Adrenal gland (tissue), 12 donors: ENCODE data around the gene CUEDC2. TPM values are rescaled to one million over a fixed set of nuclear protein-coding genes. Genes with fewer than 3 reads are reported as not detected.

Experiments
- DNase-seq, 7 donors: peaks; one replicate each; pipeline ENCODE4 v3.0.0-alpha.2; 2019 to 2020
- H3K27ac ChIP-seq, 5 donors: fragments of 200-600 bp; sonication (generic) in 4 of 5; 1 replicate in 3 of 5; 2 replicates in 2 of 5; pipeline versions ENCODE4 v1.5.1 to v1.8.0; 2016 to 2020; ENCODE audit warnings: mild to moderate bottlenecking in 1 of 5
- H3K27me3 ChIP-seq: fragments of 200-600 bp; 2 replicates; pipeline ENCODE4 v1.8.0; 2021
- H3K36me3 ChIP-seq, 2 donors: fragments of 200-600 bp; replicated peaks in 1 of 2; 1 replicate in 1 of 2; 2 replicates in 1 of 2; pipeline versions ENCODE4 v1.5.1 to v1.8.0; 2018 to 2022
- H3K4me1 ChIP-seq, 2 donors: fragments of 200-600 bp; replicated peaks in 1 of 2; 1 replicate in 1 of 2; 2 replicates in 1 of 2; pipeline versions ENCODE4 v1.5.1 to v1.8.0; 2018 to 2021
- H3K4me3 ChIP-seq, 4 donors: fragments of 200-600 bp; sonication (generic) in 3 of 4; one replicate each; pipeline ENCODE4 v1.5.1; 2016 to 2018
- H3K9me3 ChIP-seq, 3 donors: fragments of 200-600 bp; sonication (generic) in 1 of 3; replicated peaks in 1 of 3; 1 replicate in 2 of 3; 2 replicates in 1 of 3; pipeline versions ENCODE4 v1.5.1 to v1.8.0; 2016 to 2021
- POLR2A ChIP-seq, 2 donors: fragments of 450-650 bp; IDR thresholded peaks; one replicate each; pipeline ENCODE4 v1.6.1; 2017; ENCODE audit warnings: antibody characterized with exemption in 2 of 2, mild to moderate bottlenecking in 2 of 2, moderate library complexity in 1 of 2
- WGBS, 4 donors: extraction: QIAGEN DNeasy Blood & Tissue Kit in 2 of 4; methylation state at CpG; one replicate each; pipeline versions ENCODE4 v1.1.5 to v1.1.7; 2013 to 2017; 5-methylcytosine and 5-hydroxymethylcytosine counted together
- intact Hi-C, 2 donors: fragments of 100-400 bp; cut with DNase I; formaldehyde crosslinking; loops; one replicate each; pipeline versions ENCODE4 v1.14.1 to v1.15.0; 2022 to 2023
- polyA plus RNA-seq, 3 donors: library from polyadenylated mRNA; stranded (reverse); fragments of 200-250 nt in 2 of 3; fragments of 350-450 nt in 1 of 3; fragmentation: Illumina TruSeq in 1 of 3; extraction: RNeasy Lipid Tissue Mini Kit (QIAGEN cat#74804) in 1 of 3; gene quantifications; one replicate each; pipeline ENCODE4 v1.2.3, GENCODE V29; 2013 to 2014
- total RNA-seq, 9 donors: library from RNA; depleted of rRNA in 4 of 9; stranded (reverse); fragments of >200 nt in 4 of 9; fragments of 120-200 nt in 1 of 9; fragmentation: NEBNext Ultra II Directional in 1 of 9; extraction: Animal tissue kit (Norgen Biotek cat#: 25700) in 1 of 9; gene quantifications; one replicate each; pipeline versions ENCODE4 v1.1.0 to v1.2.4, GENCODE V29; 2013 to 2023
- TF ChIP-seq, protein P1 (sequence below), 6 experiments: fragments of 450-650 bp in 4 of 6; fragments of 200-600 bp in 2 of 6; sonication (generic) in 1 of 6; IDR thresholded peaks; 1 replicate in 5 of 6; 2 replicates in 1 of 6; pipeline versions ENCODE4 v1.5.1 to v1.8.0; 2016 to 2021; ENCODE audit warnings: antibody characterized with exemption in 6 of 6, mild to moderate bottlenecking in 2 of 6, moderate library complexity in 1 of 6
- donor health status: healthy with polysubstance abuse.
- donor health status: Bipolar disorder and iron deficiency.
- donor health status: DM: yes; HTN: yes; CAD: no.
- donor health status: DM: no; HTN: no; CAD: no.
- donor health status: DM: no; HTN: no; CAD: no.
- donor health status: DM: yes; HTN: yes; CAD: no.

CUEDC2 gene
- total and polyA plus RNA-seq, 12 donors = 70.2 to 115 (median 79.7) TPM

DNA sequence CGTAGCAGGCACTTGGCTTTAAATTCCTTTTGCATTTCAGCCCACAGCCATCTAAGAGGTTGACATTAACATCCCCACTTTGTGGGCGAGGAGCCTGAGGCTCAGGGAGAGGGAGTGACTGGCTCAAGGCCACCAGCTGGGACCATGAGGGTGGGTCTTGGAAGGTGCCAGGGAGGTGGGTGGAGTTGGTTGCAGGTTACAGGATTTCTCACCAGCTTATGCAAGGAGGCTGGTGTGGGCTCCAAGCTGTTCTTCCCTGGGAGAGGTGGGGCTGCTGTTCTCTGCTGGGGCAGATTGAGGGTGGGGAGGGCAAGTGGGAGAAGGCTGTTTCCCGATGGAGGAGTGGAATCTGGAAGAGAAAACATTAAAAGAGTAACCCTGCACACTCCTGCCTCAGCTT is 33.1 kb upstream of the CUEDC2 start:
- no peak overlapping the region for H3K27ac ChIP-seq
- intact Hi-C loops = no loop called here
- H3K27me3 ChIP-seq = no peaks in the 10 kb centered on the region
- H3K36me3 ChIP-seq = no peaks in the 10 kb centered on the region
- TF ChIP-seq, protein P1, sequence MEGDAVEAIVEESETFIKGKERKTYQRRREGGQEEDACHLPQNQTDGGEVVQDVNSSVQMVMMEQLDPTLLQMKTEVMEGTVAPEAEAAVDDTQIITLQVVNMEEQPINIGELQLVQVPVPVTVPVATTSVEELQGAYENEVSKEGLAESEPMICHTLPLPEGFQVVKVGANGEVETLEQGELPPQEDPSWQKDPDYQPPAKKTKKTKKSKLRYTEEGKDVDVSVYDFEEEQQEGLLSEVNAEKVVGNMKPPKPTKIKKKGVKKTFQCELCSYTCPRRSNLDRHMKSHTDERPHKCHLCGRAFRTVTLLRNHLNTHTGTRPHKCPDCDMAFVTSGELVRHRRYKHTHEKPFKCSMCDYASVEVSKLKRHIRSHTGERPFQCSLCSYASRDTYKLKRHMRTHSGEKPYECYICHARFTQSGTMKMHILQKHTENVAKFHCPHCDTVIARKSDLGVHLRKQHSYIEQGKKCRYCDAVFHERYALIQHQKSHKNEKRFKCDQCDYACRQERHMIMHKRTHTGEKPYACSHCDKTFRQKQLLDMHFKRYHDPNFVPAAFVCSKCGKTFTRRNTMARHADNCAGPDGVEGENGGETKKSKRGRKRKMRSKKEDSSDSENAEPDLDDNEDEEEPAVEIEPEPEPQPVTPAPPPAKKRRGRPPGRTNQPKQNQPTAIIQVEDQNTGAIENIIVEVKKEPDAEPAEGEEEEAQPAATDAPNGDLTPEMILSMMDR (IDR thresholded peaks at IDR 0.05) = no peak
- TF ChIP-seq POLR2A (IDR thresholded peaks at IDR 0.05) = no peak
- peaks cover 0 to 10% of the 10 kb centered on the region in 2 donors for H3K4me1 ChIP-seq
- 53 to 74% (median 57%) methylated on average over 3 of the region's 3 CpGs for WGBS, 4 donors
- H3K9me3 ChIP-seq = no peaks in the 10 kb centered on the region
- no peak for DNase-seq
- H3K4me3 ChIP-seq = no peak overlapping the region

DNA sequence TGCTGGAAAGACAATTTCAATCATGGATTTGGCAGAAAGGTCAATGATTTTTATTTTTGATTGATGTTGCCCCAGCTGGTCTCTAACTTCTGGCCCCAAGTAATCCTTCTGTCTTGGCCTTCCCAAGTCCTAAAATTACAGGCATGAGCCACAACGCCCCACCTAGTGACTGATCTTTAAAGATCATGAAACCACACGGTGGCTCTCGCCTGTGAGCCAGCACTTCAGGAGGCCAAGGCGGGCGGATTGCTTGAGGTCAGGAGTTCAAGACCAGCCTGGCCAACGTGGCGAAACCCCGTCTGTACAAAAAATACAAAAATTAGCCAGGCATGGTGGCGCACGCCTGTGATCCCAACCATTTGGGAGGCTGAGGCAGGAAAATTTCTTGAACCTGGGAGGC is 31.6 kb upstream of the CUEDC2 start:
- peaks cover 0 to 10% of the 10 kb centered on the region in 2 donors for H3K4me1 ChIP-seq
- H3K9me3 ChIP-seq = no peaks in the 10 kb centered on the region
- H3K27ac ChIP-seq = no peak overlapping the region
- no peaks in the 10 kb centered on the region for H3K27me3 ChIP-seq
- TF ChIP-seq, protein P1 (IDR thresholded peaks at IDR 0.05) = no peak
- no peak for TF ChIP-seq POLR2A (IDR thresholded peaks at IDR 0.05)
- H3K36me3 ChIP-seq = no peaks in the 10 kb centered on the region
- 77 to 89% (median 84%) methylated on average over 10 of the region's 10 CpGs for WGBS, 4 donors
- DNase-seq = no peak
- no peak overlapping the region for H3K4me3 ChIP-seq
- intact Hi-C loops = no loop called here

DNA sequence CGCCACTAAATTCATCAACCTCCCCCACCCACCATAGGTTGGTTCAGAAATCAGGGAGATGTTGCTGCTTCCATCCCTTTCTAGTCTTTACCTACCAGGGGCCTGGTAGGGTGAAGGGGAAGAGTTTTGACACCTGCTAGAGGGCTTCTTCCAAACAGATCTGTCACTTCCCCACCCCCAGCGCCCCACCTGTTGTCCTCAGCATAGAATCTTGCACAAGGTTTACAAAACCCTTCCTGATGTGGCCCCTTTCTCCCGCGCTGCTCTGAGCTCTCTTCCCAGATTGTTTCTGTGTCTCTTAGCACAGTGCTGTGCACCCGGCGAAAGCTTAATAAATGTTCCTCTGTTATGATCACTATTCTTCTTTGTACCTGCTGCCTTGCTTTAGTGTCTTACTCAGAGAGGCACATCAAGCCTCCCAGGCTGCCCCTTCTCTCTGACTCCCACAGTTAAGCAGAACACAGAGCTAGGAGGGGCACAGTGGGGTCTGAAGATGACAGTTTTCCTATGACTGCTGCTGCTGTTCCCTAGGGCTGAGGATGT is 30.2 kb upstream of the CUEDC2 start:
- TF ChIP-seq POLR2A (IDR thresholded peaks at IDR 0.05) = no peak
- TF ChIP-seq, protein P1 (IDR thresholded peaks at IDR 0.05) = no peak
- Histone ChIP-seq H3K27ac (no peak overlapping the region), H3K36me3 (no peaks in the 10 kb centered on the region), H3K9me3 (no peaks in the 10 kb centered on the region), H3K27me3 (no peaks in the 10 kb centered on the region), H3K4me3 (no peak overlapping the region), H3K4me1 (peaks cover 0 to 10% of the 10 kb centered on the region in 2 donors)
- intact Hi-C loops = no loop called here
- DNase-seq = no peak
- 77 to 83% (median 81%) methylated on average over 6 of the region's 6 CpGs for WGBS, 4 donors

DNA sequence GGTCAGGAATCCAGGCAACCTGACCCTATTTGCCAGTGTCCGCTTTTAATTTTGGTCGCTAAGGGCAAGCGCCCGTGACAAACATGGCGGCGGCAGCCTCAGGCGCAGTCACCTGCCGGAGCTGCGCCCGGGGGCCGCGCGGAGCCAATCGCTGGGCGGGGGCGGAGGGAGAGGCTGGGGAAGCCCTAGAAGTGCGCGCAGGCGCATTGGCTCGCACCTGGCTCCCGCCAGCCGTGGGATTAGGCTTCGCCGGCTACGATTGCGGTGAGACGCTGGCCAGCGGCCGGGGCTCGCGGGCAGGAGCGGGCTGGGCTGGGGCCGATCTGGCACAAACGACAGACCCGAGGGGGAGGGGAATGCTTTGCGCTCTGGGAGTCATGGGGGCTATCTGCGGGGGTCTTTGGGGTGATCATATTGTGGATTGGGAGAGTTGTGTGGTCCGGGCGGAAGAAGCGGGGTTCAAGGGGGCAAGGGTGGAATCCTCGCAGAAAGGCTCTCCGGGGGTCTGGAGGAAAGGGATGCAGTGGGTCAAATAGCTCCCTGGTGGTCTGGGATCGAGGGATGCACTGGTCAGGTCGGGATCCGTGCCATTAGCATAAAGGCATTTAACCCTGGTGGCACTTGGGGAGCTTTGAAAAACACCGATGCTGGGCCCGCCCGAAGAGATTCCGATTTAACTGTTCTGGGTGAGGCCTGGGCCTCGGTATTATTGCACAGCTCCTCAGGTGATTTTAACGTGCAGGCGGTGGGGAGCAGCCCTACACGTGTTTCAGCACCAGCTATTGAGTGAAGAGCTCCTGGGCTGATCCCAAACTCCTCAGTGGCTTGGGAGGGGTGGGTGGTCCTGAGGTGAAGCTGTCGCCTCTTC is 29.0 kb upstream of the CUEDC2 start:
- intact Hi-C loops = no loop called here
- Histone ChIP-seq H3K27me3 (no peaks in the 10 kb centered on the region), H3K27ac (no peak overlapping the region), H3K9me3 (no peaks in the 10 kb centered on the region), H3K4me1 (peaks cover 0 to 10% of the 10 kb centered on the region in 2 donors), H3K4me3 (peak overlapping the region in 3 of 4 donors; percentile 29 to 58 (median 57)), H3K36me3 (no peaks in the 10 kb centered on the region)
- peak; percentile 92 to 97 (median 96) for DNase-seq
- WGBS, 4 donors = 2 to 4% (median 3%) methylated on average over 28 to 54 of the region's 54 CpGs
- TF ChIP-seq, protein P1 (IDR thresholded peaks at IDR 0.05) = no peak
- peak; percentile 50 to 55 for TF ChIP-seq POLR2A (IDR thresholded peaks at IDR 0.05)
